Fibroblast of peridontal ligament (primary cell): Measurements from ENCODE around the gene ITCH.
"Not testable (repeated sequence)": the region's sequence is repeated elsewhere in the genome, so short reads cannot be mapped to it uniquely, and the experiment has no call there.

Experiments
- DNase-seq: peaks from one replicate; pipeline ENCODE4 v3.0.0-alpha.2; 2010; ENCODE audit errors: extremely low read depth

ITCH gene

DNA sequence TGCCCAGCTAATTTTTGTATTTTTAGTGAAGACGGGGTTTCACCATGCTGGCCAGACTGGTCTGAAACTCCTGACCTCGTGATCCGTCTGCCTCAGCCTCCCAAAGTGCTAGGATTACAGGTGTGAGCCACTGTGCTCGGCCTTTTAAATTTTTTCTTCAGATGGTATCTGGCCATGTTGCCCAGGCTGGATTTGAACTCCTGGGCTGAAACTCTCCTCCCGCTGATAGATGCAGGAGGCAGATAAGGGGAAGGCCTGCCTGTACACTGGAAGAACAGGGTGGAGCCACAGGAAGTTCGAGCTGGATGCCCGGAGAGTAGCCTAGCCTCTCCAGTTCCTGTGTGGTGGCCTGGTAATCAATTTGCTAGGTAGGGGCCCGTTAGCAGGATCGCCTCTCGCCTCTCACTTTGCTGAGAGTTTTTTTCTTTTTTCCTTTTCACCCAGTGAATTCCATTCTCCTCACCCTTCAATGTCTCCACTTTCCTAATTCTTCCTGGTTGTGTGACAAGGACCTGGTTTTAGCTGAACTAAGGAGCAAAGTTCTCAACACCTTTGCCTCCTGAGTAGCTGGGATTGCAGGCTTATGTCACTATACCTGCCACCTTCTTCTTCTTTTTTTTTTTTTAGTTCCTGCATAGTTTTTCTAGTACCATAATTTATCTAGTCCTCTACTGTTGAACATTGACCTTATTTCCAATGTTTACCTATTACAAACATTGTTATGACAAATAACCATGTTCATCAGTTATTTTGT is 19.4 kb upstream of the ITCH start:
- no peak for DNase-seq

GRCh38 chr20:34344238-34344637 is 18.8 kb upstream of the ITCH start:
- DNase-seq, result no peak

GRCh38 chr20:34345402-34345736 is 17.7 kb upstream of the ITCH start:
- no peak for DNase-seq

GRCh38 chr20:34345839-34346532 is 17.1 kb upstream of the ITCH start:
- DNase-seq, result not testable (repeated sequence)

DNA sequence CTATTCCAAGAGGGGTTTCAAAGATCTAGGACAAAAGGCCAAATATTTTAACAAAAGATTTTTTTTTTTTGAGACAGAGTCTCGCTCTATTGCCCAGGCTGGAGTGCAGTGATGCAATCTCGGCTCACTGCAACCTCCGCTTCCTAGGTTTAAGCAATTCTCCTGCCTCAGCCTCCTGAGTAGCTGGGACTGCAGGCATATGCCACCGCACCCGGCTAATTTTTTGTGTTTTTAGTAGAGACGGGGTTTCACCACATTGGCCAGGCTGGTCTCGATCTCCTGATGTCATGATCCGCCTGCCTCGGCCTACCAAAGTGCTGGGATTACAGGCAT is 16.6 kb upstream of the ITCH start:
- DNase-seq, result not testable (repeated sequence)

DNA sequence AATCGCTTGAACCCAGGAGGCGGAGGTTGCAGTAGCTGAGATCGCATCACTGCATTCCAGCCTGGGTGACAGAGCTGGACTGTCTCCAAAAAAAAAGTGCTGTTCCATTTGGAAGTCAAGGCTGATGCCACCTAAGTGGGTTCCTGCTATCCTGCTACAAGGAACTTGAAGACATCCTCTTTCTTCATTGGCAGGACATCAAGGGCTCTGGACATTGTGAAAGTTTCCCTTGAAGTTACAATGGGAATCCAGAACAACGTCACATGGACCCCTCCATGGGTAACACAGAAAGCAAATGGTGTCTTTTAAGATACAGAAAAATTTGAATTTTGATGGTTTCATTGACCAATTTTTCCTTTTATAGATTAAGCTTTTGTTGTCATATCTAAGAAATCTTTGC is 15.5 kb upstream of the ITCH start:
- DNase-seq, result no peak

- DNase-seq, result no peak
Observed at GRCh38 chr20:34350095-34350494, 13.0 kb upstream of the ITCH start.

DNA sequence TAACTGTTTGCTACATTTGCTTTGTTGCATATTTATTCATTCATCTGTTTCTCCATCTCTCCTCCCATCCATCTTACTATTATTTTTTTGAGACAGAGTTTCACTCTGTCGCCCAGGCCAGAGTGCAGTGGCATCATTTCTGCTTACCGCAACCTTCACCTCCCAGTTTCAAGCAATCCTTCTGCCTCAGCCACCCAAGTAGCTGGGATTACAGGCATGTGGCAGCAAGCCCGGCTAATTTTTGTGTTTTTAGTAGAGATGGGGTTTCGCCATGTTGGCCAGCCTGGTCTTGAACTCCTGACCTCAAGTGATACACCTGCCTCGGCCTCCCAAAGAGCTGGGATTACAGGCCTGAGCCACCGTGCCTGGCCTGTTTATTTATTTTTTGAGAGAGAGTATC is 9.6 kb upstream of the ITCH start:
- not testable (repeated sequence) for DNase-seq

DNA sequence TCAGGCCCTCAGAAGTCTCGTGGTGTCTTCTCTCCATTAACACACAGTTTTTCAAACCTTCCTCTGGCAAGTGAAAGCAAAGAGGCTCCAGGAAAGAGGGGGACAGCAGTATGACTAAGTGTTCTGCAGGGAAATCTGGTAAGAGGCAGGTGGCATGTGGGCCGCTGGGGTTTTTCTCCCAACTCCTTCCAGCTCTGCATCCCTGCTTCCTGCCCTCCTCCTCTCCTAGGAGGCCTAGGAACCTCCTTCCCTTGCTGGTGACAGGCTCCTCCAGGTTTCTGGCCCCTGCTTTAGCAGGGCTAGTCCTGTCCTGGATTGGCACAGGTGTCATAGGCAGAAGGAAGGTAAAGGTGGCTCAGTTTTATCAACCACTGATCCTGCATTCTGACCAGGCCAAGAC is 7.6 kb upstream of the ITCH start:
- DNase-seq, result no peak

GRCh38 chr20:34359729-34360128 is 3.3 kb upstream of the ITCH start:
- not testable (repeated sequence) for DNase-seq

DNA sequence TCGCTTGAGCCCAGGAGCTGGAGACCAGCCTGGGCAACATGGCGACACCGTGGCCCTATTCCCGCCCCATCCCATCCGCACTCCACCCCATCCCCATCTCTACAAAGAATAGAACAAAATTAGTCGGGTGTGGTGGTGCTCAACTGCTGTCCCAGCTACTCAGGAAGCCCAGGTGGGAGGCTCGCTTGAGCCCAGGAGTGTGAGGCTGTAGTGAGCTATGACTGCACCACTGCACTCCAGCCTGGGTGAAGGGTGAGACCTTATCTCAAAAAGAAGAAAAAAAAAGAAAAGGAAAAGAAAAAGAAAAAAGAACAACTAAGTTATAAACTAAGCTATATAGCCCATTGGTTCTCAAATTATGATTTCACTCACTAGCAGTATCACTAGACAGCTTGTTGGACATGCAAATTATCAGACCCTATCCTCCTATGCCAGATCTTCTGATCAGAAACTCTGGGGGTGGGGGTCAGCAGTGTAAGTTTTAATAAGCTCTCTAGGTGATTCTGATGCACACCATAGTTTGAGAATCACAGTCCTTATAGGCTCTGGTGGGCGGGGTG is 491 bp upstream of the ITCH start:
- DNase-seq, result no peak

- peak; percentile 62 for DNase-seq
Observed at GRCh38 chr20:34363465-34364222, 571 bp downstream of the ITCH start.

GRCh38 chr20:34364223-34364506 is 1.1 kb downstream of the ITCH start:
- DNase-seq, result no peak

DNA sequence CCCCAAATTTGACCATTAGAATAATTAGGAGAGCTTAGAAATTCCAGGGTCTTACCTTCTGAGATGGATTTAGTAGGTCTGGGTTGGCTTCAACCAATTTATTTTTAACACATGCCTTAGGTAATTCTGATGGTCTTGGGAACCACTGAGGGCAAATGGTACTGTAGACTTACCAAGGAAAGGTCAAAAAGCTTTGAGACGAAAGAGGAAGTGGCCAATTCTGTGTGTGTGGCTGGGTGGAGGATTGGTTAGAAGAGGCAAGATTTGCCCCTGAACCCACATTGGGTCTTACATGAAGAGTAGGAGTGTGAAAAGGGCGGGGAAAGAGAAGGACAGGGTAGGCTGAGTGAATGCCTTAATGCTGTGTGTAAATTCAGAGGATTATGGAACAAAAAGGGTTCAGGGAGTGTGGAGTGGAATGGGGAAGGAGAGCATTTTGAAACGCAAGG is 2.7 kb downstream of the ITCH start:
- DNase-seq, result no peak

DNA sequence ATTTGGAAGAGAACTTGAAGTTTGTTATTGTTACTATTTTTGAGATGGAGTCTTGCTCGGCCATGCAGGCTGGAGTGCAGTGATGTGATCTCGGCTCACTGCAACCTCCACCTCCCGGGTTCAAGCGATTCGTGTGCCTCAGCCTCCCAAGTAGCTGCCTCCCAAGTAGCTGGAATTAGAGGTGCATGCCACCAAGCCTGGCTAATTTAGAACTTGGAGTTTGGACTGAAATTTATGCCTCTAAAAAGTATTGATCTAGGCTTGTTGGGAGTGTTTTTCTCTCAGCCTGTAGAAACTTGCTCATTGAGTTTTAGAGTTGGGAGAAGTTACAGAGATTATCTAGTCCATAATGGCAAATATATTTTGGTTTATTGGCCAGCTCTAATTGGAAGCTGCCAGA is 4.1 kb downstream of the ITCH start:
- no peak for DNase-seq

DNA sequence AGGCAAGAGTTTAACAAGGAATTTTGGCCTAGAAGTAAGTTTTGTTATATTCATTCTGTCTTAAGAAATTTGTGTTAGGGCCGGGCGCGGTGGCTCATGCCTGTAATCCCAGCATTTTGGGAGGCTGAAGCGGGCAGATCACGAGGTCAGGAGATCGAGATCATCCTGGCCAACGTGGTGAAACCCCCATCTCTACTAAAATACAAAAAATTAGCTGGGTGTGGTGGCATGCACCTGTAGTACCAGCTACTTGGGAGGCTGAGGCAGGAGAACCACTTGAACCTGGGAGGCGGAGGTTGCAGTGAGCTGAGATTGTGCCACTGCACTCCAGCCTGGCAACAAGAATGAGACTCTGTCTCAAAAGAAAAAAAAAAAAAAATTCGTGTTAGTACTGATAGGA is 4.8 kb downstream of the ITCH start:
- DNase-seq, result not testable (repeated sequence)

DNA sequence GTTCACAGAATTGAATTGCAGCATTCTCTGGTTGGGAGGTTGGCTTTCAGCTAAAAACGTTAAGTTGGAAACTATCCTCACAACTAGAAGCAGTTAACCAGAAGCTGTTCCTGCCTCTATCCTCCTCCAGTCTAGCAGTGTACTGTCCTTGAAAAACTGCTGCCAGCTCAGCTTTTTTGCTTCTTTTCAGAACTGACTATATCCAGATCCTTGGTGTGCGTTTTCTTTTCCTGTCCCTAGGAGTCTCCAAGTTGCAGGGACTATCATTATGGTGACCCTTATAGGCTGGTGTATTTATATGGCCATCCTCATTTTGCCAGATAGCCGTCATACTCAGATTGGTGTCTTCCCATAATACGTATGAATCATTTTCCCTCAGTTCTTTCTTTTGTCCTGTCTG is 5.5 kb downstream of the ITCH start:
- DNase-seq, result no peak

DNA sequence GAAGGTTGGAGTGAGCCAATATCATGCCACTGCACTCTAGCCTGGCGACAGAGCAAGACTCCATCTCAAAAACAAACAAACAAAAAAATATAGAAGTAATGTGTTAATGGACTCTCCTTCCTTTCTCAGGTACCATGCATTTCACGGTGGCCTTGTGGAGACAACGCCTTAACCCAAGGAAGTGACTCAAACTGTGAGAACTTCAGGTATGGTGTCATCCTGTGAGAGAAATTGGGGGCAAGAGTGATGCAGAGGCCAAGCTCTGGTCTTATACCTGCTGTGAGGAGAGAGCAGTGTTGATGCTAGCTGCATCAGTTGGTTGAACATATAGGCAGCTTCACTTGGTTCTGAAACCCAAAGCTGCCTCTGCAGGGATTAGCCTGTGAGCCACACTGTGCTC is 6.2 kb downstream of the ITCH start:
- DNase-seq, result no peak

DNA sequence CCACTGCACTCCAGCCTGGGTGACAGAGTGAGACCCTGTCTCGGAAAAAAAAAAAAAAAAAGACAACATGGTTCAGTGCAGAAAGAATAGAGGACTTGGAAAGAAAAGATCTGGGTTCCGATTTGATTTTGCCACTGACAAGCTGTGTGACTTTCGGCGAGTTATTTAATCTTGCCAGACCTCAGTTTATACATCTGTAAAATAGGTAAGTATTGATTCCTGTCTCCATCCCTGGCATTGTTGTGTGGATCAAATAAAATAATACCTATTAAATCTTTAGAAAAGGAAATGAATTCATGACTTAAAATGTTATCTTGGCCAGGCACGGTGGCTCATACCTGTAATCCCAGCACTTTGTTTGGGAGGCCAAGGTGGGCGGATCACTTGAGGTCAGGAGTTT is 7.0 kb downstream of the ITCH start:
- no peak for DNase-seq

DNA sequence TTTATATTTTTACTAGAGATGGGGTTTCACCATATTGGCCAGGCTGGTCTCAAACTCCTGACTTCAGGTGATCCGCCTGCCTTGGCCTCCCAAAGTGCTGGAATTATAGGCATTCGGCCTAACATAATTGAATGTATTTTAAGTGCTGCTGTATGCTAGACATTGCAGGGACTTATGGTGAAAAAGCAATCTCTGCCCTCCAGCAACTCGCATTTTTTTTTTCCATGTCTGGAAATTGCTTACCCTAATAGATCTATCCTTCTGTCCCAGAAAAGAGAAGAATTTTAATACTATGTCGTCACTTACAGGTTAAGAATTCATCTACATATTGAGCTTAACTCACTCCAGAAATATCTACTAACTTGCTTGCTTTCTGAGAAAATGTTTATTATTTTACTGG is 10.4 kb downstream of the ITCH start:
- no peak for DNase-seq

DNA sequence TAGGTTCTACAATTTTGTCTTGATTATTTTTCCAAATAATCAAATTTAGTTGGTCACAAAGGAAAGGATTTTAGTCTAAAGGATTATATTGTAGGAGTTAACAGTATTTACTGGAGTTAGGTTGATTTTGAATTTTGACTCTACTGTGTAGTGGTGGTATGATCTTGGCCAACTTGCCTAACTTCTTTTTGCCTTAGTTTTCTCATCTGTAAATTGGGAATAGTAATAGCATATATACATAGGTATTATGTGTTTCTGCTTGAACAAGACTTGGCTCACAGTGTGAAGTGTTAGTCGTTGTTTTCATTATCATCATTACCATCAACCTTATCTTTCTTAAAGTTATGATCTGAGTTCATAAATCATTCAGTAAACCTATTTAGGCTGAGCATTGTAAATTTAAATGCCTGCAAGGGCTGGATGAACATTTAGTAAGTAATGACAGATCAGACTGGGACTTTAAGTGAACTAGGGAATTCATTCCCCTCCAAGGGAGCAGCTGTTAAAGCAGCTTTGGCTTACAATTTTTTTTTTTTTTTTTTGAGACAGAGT is 11.2 kb downstream of the ITCH start:
- no peak for DNase-seq

GRCh38 chr20:34375977-34376430 is 12.9 kb downstream of the ITCH start:
- peak; percentile 55 for DNase-seq
